Subcutaneous abdominal adipose tissue (tissue), 5 donors: ENCODE results near the gene OCIAD2.

Experiments used
- H3K27ac ChIP-seq: one replicate; pipeline ENCODE4 v1.7.0; 2013; ENCODE audit warnings: low read depth, mild to moderate bottlenecking, inconsistent platforms, low read length, moderate library complexity
- H3K27me3 ChIP-seq, 5 donors: one replicate each; pipeline ENCODE4 v1.7.0; 2013; ENCODE audit warnings: low read length in 5 of 5, inconsistent platforms in 1 of 5; ENCODE audit not compliant: control insufficient read depth in 5 of 5, insufficient read depth in 4 of 5
- H3K36me3 ChIP-seq, 5 donors: one replicate each; pipeline ENCODE4 v1.7.0; 2013; ENCODE audit warnings: low read length in 5 of 5; ENCODE audit not compliant: control insufficient read depth in 5 of 5, insufficient read depth in 5 of 5
- H3K4me1 ChIP-seq, 5 donors: one replicate each; pipeline ENCODE4 v1.7.0; 2013; ENCODE audit warnings: low read length in 5 of 5, mild to moderate bottlenecking in 3 of 5, moderate library complexity in 1 of 5; ENCODE audit not compliant: control insufficient read depth in 5 of 5, insufficient read depth in 5 of 5
- H3K4me3 ChIP-seq, 5 donors: one replicate each; pipeline ENCODE4 v1.7.0; 2013; ENCODE audit warnings: low read length in 5 of 5, low read depth in 1 of 5
- H3K9ac ChIP-seq, 5 donors: one replicate each; pipeline ENCODE4 v1.7.0; 2013; ENCODE audit warnings: low read length in 5 of 5, mild to moderate bottlenecking in 4 of 5, moderate library complexity in 3 of 5
- H3K9me3 ChIP-seq, 5 donors: one replicate each; pipeline ENCODE4 v1.7.0; 2013; ENCODE audit warnings: low read length in 5 of 5; ENCODE audit not compliant: control insufficient read depth in 5 of 5
- donor health status: healthy.
- donor health status: healthy.
- donor health status: healthy.
- donor health status: healthy.
- donor health status: healthy.

Gene OCIAD2

DNA sequence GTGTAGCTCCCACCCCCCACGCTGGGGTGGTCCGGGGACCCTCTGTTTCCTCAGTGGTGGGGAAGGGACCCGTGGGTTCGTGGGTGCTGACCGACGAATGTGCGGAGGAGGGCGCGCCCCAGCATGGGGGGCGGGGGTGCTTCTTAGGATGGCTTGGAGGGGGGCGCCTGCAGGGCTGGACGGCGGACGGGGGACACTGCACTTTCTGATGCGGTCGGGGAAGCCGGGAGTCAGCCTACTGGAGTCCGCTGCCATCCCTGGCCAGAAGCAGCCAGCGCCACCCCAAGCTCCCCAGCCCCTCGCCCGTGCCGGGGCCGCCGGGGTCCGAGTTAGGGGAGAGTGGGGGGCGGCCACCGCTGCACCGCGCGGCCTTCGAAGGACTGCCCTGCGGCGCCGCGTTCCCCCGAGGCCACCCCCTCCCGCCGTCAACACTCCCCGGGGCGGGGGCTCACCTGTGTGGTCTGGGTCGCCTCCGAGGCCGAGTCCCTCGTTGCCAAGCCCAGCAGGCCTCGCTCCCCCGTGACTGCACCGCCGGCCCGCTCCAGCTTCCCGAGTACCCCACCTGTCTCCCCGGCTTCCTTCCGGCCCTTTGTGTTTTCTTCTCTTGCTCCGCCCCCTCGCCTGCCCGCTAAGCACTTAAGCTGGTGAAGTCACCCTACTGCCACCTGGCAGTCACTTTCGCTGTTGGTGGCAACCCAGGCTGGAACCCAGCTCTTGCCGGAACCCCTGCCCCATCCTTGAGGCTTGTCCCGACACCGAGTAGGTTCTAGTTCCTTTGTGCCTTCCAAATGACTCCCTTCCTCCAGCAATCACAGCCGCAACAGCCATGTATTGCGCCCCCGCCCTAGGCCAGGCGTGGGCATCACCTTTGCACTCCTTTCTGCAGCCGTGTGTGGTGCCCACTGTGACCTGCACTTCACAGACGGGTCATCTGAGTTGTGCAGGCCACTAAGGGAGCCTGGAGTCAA is at the start of gene OCIAD2:
TSS of gene OCIAD2 (minus strand) at position 569 of the 968 bp plus-strand sequence. CDS start 2,225 bp downstream, outside the sequence.
- H3K36me3 ChIP-seq = peaks cover 0 to 5% (median 4%) of the 10 kb centered on the region in 5 donors
- H3K4me3 ChIP-seq = peak within 1 kb of the TSS; percentile 65 to 78 (median 70)
- H3K9me3 ChIP-seq = no peaks in the 10 kb centered on the region
- H3K27ac ChIP-seq = no peak within 1 kb of the TSS
- H3K9ac ChIP-seq = peak within 1 kb of the TSS in 4 of 5 donors; percentile 14 to 72 (median 59)
- H3K27me3 ChIP-seq = peaks cover 0 to 5% (median 0%) of the 10 kb centered on the region in 5 donors
- H3K4me1 ChIP-seq = peaks cover 0 to 18% (median 14%) of the 10 kb centered on the region in 5 donors

DNA sequence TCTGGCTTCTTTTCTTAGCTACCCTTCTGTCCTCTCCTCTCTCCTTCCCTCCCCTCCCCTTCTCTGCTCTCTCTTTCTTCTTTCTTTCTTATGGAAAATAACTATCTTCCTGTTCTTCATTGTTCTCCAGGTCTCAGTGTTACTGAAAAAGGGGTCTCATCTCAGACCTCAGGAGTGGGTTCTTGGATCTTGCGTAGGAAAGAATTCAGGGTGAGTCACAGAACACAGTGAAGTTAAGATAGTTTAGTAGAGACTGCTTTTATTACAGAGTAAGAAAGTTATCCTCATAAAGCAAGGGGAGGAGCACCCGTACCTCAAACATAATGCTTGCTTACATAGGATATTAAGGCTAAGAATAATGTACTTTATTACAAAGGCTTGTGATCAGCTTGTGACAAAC is 47.7 kb upstream of the OCIAD2 start:
- H3K36me3 ChIP-seq = no peaks in the 10 kb centered on the region
- H3K4me3 ChIP-seq = no peak overlapping the region
- H3K9me3 ChIP-seq = peaks cover 0 to 7% (median 0%) of the 10 kb centered on the region in 5 donors
- no peak overlapping the region for H3K27ac ChIP-seq
- peaks cover 0 to 7% (median 4%) of the 10 kb centered on the region in 5 donors for H3K4me1 ChIP-seq
- no peak overlapping the region for H3K9ac ChIP-seq
- H3K27me3 ChIP-seq = no peaks in the 10 kb centered on the region

DNA sequence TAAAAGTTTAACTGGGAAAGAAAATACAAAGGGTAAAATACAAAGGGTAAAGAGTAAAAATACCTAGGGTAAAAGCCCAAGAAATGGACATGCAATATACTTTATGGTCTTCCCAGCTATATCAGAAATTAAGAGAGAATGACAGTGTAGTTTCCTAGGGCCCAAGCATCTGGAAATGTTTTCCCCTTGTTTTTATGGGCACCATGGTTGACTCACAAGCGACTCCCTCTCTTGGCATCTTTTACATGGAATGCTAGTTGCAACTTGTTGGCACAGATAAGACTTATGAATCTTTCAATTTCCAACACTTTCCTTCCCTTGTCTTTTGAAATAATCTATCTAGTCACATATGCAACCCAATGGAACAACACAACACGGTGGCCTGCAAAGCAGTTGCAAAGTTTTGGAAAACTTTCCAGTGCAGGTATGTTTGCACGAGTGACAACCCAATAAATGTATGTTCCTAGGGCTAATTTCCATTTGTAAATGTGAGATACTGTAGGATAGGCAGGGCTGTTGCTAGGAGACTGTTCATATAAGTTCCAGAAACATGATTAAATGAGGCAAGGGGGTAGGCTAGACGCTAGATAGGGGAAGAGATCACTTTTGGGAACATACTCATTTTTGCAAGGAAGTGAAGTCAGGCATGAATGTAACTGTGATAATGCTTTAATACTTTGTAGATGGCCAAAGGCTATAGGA is 43.1 kb upstream of the OCIAD2 start:
- Histone ChIP-seq H3K9me3 (peaks cover 0 to 7% (median 0%) of the 10 kb centered on the region in 5 donors), H3K4me1 (peaks cover 0 to 19% (median 14%) of the 10 kb centered on the region in 5 donors), H3K27ac (peak overlapping the region; percentile 91), H3K27me3 (no peaks in the 10 kb centered on the region), H3K4me3 (no peak overlapping the region), H3K9ac (no peak overlapping the region), H3K36me3 (no peaks in the 10 kb centered on the region)

- Histone ChIP-seq H3K36me3 (no peaks in the 10 kb centered on the region), H3K27me3 (no peaks in the 10 kb centered on the region), H3K9me3 (peaks cover 0 to 7% (median 0%) of the 10 kb centered on the region in 5 donors), H3K4me3 (no peak overlapping the region), H3K27ac (peak overlapping the region; percentile 91), H3K4me1 (peaks cover 0 to 19% (median 14%) of the 10 kb centered on the region in 5 donors), H3K9ac (no peak overlapping the region)
Observed at GRCh38 chr4:48949086-48949485, 42.5 kb upstream of the OCIAD2 start.

DNA sequence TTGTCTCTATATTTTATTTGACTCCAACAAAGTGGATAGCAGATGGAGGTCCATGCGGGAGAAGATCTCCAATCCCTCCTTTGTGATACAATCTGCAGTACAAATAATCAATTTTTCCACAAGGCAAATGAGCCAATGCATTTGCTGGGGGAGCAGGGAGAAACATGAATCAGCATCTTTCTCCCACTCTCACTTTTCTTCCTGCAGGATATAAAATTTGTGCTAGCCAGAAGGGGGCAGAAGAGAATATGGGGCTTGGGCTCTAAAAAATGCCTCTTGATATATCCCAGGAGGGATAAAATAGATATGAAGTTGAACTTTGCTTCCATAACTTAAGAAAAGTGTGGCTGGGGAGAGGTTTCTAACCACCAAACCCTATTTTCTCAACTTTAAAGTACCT is 41.2 kb upstream of the OCIAD2 start:
- no peak overlapping the region for H3K27ac ChIP-seq
- peaks cover 0 to 19% (median 14%) of the 10 kb centered on the region in 5 donors for H3K4me1 ChIP-seq
- H3K9me3 ChIP-seq = peaks cover 0 to 7% (median 0%) of the 10 kb centered on the region in 5 donors
- H3K9ac ChIP-seq = no peak overlapping the region
- H3K4me3 ChIP-seq = no peak overlapping the region
- no peaks in the 10 kb centered on the region for H3K27me3 ChIP-seq
- H3K36me3 ChIP-seq = no peaks in the 10 kb centered on the region

DNA sequence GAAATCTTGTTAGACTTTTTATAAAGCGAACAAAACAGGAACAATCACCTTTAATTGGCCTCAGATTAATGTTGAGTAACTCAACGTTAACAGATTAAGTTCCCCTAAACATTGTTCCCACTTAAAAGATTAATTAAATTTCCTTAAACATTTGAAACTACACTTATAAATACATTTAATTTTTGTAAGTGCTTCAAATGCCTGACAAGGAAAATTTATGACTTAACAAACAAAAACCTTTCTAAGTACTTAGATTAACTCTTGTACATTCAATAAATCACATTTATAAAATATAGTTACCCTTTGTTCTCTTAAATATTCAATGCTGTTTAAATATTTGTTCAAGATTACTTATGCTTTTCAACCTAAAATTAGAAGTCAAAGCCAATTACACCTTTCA is 39.4 kb upstream of the OCIAD2 start:
- Histone ChIP-seq H3K27me3 (no peaks in the 10 kb centered on the region), H3K27ac (no peak overlapping the region), H3K9me3 (no peaks in the 10 kb centered on the region), H3K4me1 (peaks cover 0 to 19% (median 14%) of the 10 kb centered on the region in 5 donors), H3K4me3 (no peak overlapping the region), H3K36me3 (no peaks in the 10 kb centered on the region), H3K9ac (no peak overlapping the region)

DNA sequence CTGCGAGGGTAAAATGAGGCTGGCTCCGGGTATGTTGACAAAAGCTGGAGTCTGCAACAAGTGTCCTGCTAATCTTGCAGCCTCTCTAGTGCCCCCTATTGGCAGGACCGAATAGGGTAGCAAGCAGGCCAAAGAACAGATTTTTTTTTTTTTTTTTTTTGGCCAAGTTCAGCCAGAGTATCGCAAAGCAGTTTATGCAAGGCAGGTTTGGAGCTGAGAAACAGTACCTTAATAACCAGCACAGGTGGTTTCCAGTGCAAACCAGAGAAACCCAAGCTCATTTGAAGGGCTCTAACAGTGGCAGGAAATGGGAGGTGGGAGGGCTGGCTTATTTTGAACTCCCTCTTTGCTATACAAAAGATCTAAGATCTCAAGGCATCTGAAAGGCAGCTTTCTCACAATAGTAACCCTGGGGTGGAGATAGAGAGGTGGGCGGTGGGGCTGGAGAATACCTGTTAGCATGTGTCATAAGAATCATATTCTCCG is 38.2 kb upstream of the OCIAD2 start:
- Histone ChIP-seq H3K4me3 (no peak overlapping the region), H3K36me3 (no peaks in the 10 kb centered on the region)

GRCh38 chr4:48944252-48944651 is 37.7 kb upstream of the OCIAD2 start:
- Histone ChIP-seq H3K9ac (no peak overlapping the region), H3K4me3 (no peak overlapping the region), H3K27me3 (no peaks in the 10 kb centered on the region), H3K9me3 (no peaks in the 10 kb centered on the region), H3K27ac (no peak overlapping the region), H3K36me3 (no peaks in the 10 kb centered on the region), H3K4me1 (peaks cover 2 to 17% (median 15%) of the 10 kb centered on the region in 5 donors)

More for the DNA sequence above, 38.2 kb upstream of the OCIAD2 start:
- Histone ChIP-seq H3K4me1 (peaks cover under 1 to 22% (median 15%) of the 10 kb centered on the region in 5 donors), H3K9ac (no peak overlapping the region), H3K27me3 (no peaks in the 10 kb centered on the region), H3K27ac (no peak overlapping the region), H3K9me3 (no peaks in the 10 kb centered on the region)

GRCh38 chr4:48943387-48943786 is 36.8 kb upstream of the OCIAD2 start:
- no peaks in the 10 kb centered on the region for H3K36me3 ChIP-seq
- no peak overlapping the region for H3K27ac ChIP-seq
- H3K27me3 ChIP-seq = no peaks in the 10 kb centered on the region
- H3K9ac ChIP-seq = no peak overlapping the region
- H3K4me3 ChIP-seq = no peak overlapping the region
- H3K9me3 ChIP-seq = peaks cover 0 to 4% (median 3%) of the 10 kb centered on the region in 5 donors
- H3K4me1 ChIP-seq = peaks cover 2 to 9% (median 6%) of the 10 kb centered on the region in 5 donors
